H9 (cell line): ENCODE measurements around the gene C5orf58. TPM values are rescaled to one million over a fixed set of nuclear protein-coding genes. Genes with fewer than 3 reads are reported as not detected.

Experiments
- DNase-seq: peaks from one replicate; pipeline ENCODE4 v3.0.0-alpha.2; 2017
- H2AFZ ChIP-seq: one replicate; pipeline ENCODE4 v1.6.1; 2013; ENCODE audit warnings: mild to moderate bottlenecking, low read length, control low read depth, moderate library complexity
- H2AK5ac ChIP-seq: 2 replicates; pipeline ENCODE4 v1.6.1; 2013; ENCODE audit warnings: low read length, control low read depth, mixed read lengths; ENCODE audit not compliant: insufficient read length
- H2BK120ac ChIP-seq: one replicate; pipeline ENCODE4 v1.6.1; 2013; ENCODE audit warnings: low read depth, mild to moderate bottlenecking, low read length, control low read depth, inconsistent platforms; ENCODE audit not compliant: poor library complexity, severe bottlenecking
- H2BK12ac ChIP-seq: 2 replicates; pipeline ENCODE4 v1.6.1; 2013; ENCODE audit warnings: low read length, control low read depth, mixed read lengths, low read depth; ENCODE audit not compliant: insufficient read length
- H2BK15ac ChIP-seq: 2 replicates; pipeline ENCODE4 v1.6.1; 2013; ENCODE audit warnings: low read depth, low read length, control low read depth
- H2BK20ac ChIP-seq: one replicate; pipeline ENCODE4 v1.6.1; 2013; ENCODE audit warnings: low read depth, mild to moderate bottlenecking, low read length, control low read depth, inconsistent platforms; ENCODE audit not compliant: poor library complexity, severe bottlenecking
- H2BK5ac ChIP-seq: 2 replicates; pipeline ENCODE4 v1.6.1; 2013; ENCODE audit warnings: low read length, control low read depth, mixed read lengths; ENCODE audit not compliant: insufficient read length
- H3K14ac ChIP-seq: 2 replicates; pipeline ENCODE4 v1.6.1; 2013; ENCODE audit warnings: low read length, control low read depth; ENCODE audit not compliant: insufficient read depth
- H3K18ac ChIP-seq: 2 replicates; pipeline ENCODE4 v1.6.1; 2013; ENCODE audit warnings: low read depth, mild to moderate bottlenecking, mixed read lengths, low read length, control low read depth; ENCODE audit not compliant: insufficient read length
- H3K23ac ChIP-seq: 2 replicates; pipeline ENCODE4 v1.6.1; 2013; ENCODE audit warnings: low read length, control low read depth, mixed read lengths, low read depth; ENCODE audit not compliant: insufficient read length
- H3K23me2 ChIP-seq: 2 replicates; pipeline ENCODE4 v1.6.1; 2013; ENCODE audit warnings: low read depth, mild to moderate bottlenecking, mixed read lengths, low read length, control low read depth; ENCODE audit not compliant: insufficient read length, poor library complexity, severe bottlenecking
- H3K27ac ChIP-seq: 2 replicates; pipeline ENCODE4 v1.5.1; 2013; ENCODE audit warnings: low read length, control low read depth, mixed read lengths, low read depth; ENCODE audit not compliant: insufficient read length
- H3K27me3 ChIP-seq: 2 replicates; pipeline ENCODE4 v1.6.1; 2013; ENCODE audit warnings: low read length, control low read depth, inconsistent platforms; ENCODE audit not compliant: insufficient read depth
- H3K4ac ChIP-seq: 2 replicates; pipeline ENCODE4 v1.6.1; 2013; ENCODE audit warnings: low read depth, mild to moderate bottlenecking, control low read depth, inconsistent platforms, low read length, moderate library complexity
- H3K4me1 ChIP-seq: 2 replicates; pipeline ENCODE4 v1.6.1; 2013; ENCODE audit warnings: low read length, control low read depth, inconsistent platforms; ENCODE audit not compliant: insufficient read depth
- H3K4me2 ChIP-seq: 2 replicates; pipeline ENCODE4 v1.6.1; 2013; ENCODE audit warnings: low read length, control low read depth, mixed read lengths; ENCODE audit not compliant: insufficient read length, insufficient read depth
- H3K56ac ChIP-seq: 2 replicates; pipeline ENCODE4 v1.6.1; 2013; ENCODE audit warnings: low read depth, mild to moderate bottlenecking, mixed read lengths, low read length, control low read depth; ENCODE audit not compliant: insufficient read length
- H3K79me1 ChIP-seq: 2 replicates; pipeline ENCODE4 v1.6.1; 2013; ENCODE audit warnings: low read depth, mild to moderate bottlenecking, moderate library complexity, low read length, control low read depth, inconsistent platforms; ENCODE audit not compliant: insufficient read depth, poor library complexity, severe bottlenecking
- H3K79me2 ChIP-seq: 2 replicates; pipeline ENCODE4 v1.6.1; 2013; ENCODE audit warnings: low read length, control low read depth, inconsistent platforms; ENCODE audit not compliant: insufficient read depth
- H3K9ac ChIP-seq: 2 replicates; pipeline ENCODE4 v1.6.1; 2013; ENCODE audit warnings: low read length, control low read depth, mixed read lengths; ENCODE audit not compliant: insufficient read length; ENCODE audit errors: extremely low read depth
- H3K9me3 ChIP-seq: one replicate; pipeline ENCODE4 v1.6.1; 2013; ENCODE audit warnings: low read depth, low read length, inconsistent platforms; ENCODE audit not compliant: control insufficient read depth
- H3T11ph ChIP-seq: one replicate; pipeline ENCODE4 v1.6.1; 2013; ENCODE audit warnings: mild to moderate bottlenecking, low read length, control low read depth, inconsistent platforms
- H4K20me1 ChIP-seq: one replicate; pipeline ENCODE4 v1.6.1; 2013; ENCODE audit not compliant: control insufficient read depth, insufficient read length, insufficient read depth
- H4K5ac ChIP-seq: 2 replicates; pipeline ENCODE4 v1.6.1; 2013; ENCODE audit warnings: low read depth, mild to moderate bottlenecking, mixed read lengths, low read length, control low read depth; ENCODE audit not compliant: insufficient read length
- H4K8ac ChIP-seq: replicated peaks from 2 replicates; pipeline ENCODE4 v1.6.1; 2013; ENCODE audit warnings: low read length, control low read depth, mixed read lengths, low read depth; ENCODE audit not compliant: insufficient read length
- H4K91ac ChIP-seq: 2 replicates; pipeline ENCODE4 v1.6.1; 2013; ENCODE audit warnings: low read depth, mild to moderate bottlenecking, moderate library complexity, mixed read lengths, low read length, control low read depth; ENCODE audit not compliant: insufficient read length
- H3K27ac Mint-ChIP-seq, 3 experiments: 2 replicates in 2 of 3; 3 replicates in 1 of 3; pipeline ENCODE4 v1.8.0; 2020 to 2021; ENCODE audit warnings: mixed read lengths in 3 of 3, mild to moderate bottlenecking in 1 of 3, moderate library complexity in 1 of 3
- H3K27me3 Mint-ChIP-seq: 2 replicates; pipeline ENCODE4 v1.8.0; 2021; ENCODE audit warnings: low read depth, mild to moderate bottlenecking, moderate library complexity, mixed read lengths
- H3K36me3 Mint-ChIP-seq, 3 experiments: 2 replicates in 2 of 3; 3 replicates in 1 of 3; pipeline ENCODE4 v1.8.0; 2020 to 2021; ENCODE audit warnings: low read depth in 3 of 3, mixed read lengths in 3 of 3; ENCODE audit not compliant: insufficient read depth in 1 of 3
- H3K4me1 Mint-ChIP-seq, 2 experiments: 2 replicates each; pipeline ENCODE4 v1.8.0; 2020; ENCODE audit warnings: mixed read lengths in 2 of 2
- H3K4me3 Mint-ChIP-seq, 2 experiments: 2 replicates in 1 of 2; 3 replicates in 1 of 2; pipeline ENCODE4 v1.8.0; 2020 to 2021; ENCODE audit warnings: mild to moderate bottlenecking in 2 of 2, mixed read lengths in 2 of 2, moderate library complexity in 1 of 2
- H3K9me3 Mint-ChIP-seq, 2 experiments: 2 replicates in 1 of 2; 3 replicates in 1 of 2; pipeline ENCODE4 v1.8.0; 2020; ENCODE audit warnings: mild to moderate bottlenecking in 2 of 2, mixed read lengths in 2 of 2, moderate library complexity in 1 of 2
- CTCF ChIP-seq: fragments of 200-600 bp; sonication (generic); conservative IDR thresholded peaks from 3 replicates; pipeline ENCODE4 v1.8.0; 2021; ENCODE audit warnings: antibody characterized with exemption, mild to moderate bottlenecking
- WGBS: extraction: QIAGEN DNeasy Blood & Tissue Kit; methylation state at CpG from one replicate; pipeline ENCODE4 v1.1.7; 2013; ENCODE audit warnings: missing lambda C conversion rate, low lambda C conversion rate, mixed read lengths; ENCODE audit not compliant: insufficient read length; ENCODE audit errors: extremely low coverage; 5-methylcytosine and 5-hydroxymethylcytosine counted together
- total RNA-seq: library from RNA; stranded (reverse); gene quantifications from 2 replicates; pipeline ENCODE4 v1.2.1, GENCODE V29; 2021

Gene C5orf58
- total RNA-seq, 1 experiment from 2014 or later, result 0.90 TPM

DNA sequence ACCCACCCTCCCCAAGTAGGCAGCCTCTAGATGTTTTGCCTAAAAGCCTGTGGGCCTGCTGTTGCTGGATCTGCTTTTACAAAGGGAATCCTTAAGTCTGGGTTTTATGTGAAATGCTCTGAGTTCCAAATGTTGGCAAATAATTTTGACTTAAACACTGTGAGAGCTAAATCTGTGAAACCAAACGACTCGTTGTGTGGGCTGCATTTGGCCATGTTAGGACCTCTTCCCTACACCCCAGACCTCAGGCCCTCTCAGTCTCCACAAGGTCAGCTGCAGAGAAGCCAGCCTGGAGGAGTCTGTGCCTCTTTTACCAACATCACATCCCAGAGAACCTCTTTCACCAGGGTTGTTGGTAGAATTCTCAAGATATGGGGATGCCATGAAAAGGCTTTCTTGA lies 55.4 kb downstream of the C5orf58 start:
- H3K56ac ChIP-seq, result no peak overlapping the region
- no peaks in the 10 kb centered on the region for H3K79me1 ChIP-seq
- H2AFZ ChIP-seq, result no peak overlapping the region
- Mint-ChIP-seq H3K4me1 (peaks cover 22 to 29% of the 10 kb centered on the region in 2 experiments), H3K9me3 (peaks cover 38 to 44% of the 10 kb centered on the region in 2 experiments), H3K27me3 (peaks cover 11% of the 10 kb centered on the region), H3K27ac (no peak overlapping the region), H3K36me3 (peaks cover 15 to 38% (median 20%) of the 10 kb centered on the region in 3 experiments), H3K4me3 (no peak overlapping the region)
- H3K4me2 ChIP-seq, result no peak overlapping the region
- H3K18ac ChIP-seq, result no peak overlapping the region
- H3K4ac ChIP-seq, result no peak overlapping the region
- no peak overlapping the region for H3K23ac ChIP-seq
- no peak overlapping the region for H3K27ac ChIP-seq
- no peak overlapping the region for H2BK20ac ChIP-seq
- no peak overlapping the region for H2BK5ac ChIP-seq
- no peak overlapping the region for H4K91ac ChIP-seq
- H3K9me3 ChIP-seq, result peaks cover 23% of the 10 kb centered on the region
- H3K9ac ChIP-seq, result no peak overlapping the region
- H2BK12ac ChIP-seq, result no peak overlapping the region
- no peak overlapping the region for H4K8ac ChIP-seq
- no peak overlapping the region for H3K14ac ChIP-seq
- no peak overlapping the region for H2AK5ac ChIP-seq
- peaks cover 3% of the 10 kb centered on the region for H3K23me2 ChIP-seq
- H3K79me2 ChIP-seq, result no peaks in the 10 kb centered on the region
- H3K4me1 ChIP-seq, result peaks cover 5% of the 10 kb centered on the region; the same call in 1 of the 2 replicates
- no peak overlapping the region for H3T11ph ChIP-seq
- no CpG with 5 or more reads among the region's 2 CpGs for WGBS
- H2BK15ac ChIP-seq, result no peak overlapping the region
- no peak overlapping the region for H4K5ac ChIP-seq
- no peaks in the 10 kb centered on the region for H3K27me3 ChIP-seq
- no peaks in the 10 kb centered on the region for H4K20me1 ChIP-seq
- H2BK120ac ChIP-seq, result no peak overlapping the region
- DNase-seq, result no peak
- no peak for TF ChIP-seq CTCF
